ENCODE data around the gene TMEM169.

TMEM169 gene

GRCh38 chr2:216047397-216047796 lies 34.3 kb upstream of the TMEM169 start:
- Histone ChIP-seq H3K4ac (ENCODE audit: low read length) (no peak overlapping the region), H3K14ac (ENCODE audit: low read length) (no peak overlapping the region), H3K4me1 (ENCODE audit: control insufficient read depth in 2 of 2, insufficient read depth in 1 of 2, low read depth in 1 of 2, low read length in 2 of 2) (peaks cover 0 to 2% of the 10 kb centered on the region in 2 donors), H2AFZ (ENCODE audit: low read length) (no peak overlapping the region), H2BK12ac (ENCODE audit: low read length) (no peak overlapping the region), H3K36me3 (replicated peaks in 1 of 2; ENCODE audit: control insufficient read depth in 2 of 2, insufficient read depth in 2 of 2, low read length in 2 of 2) (peaks cover 0 to 47% of the 10 kb centered on the region in 2 donors), H3K9ac (ENCODE audit: low read depth, low read length, poor library complexity) (no peak overlapping the region), H3K4me3 (ENCODE audit: low read length in 2 of 2) (no peak overlapping the region), H3K27ac (replicated peaks; ENCODE audit: low read length) (no peak overlapping the region), H2BK5ac (ENCODE audit: low read length) (no peak overlapping the region), H2BK120ac (ENCODE audit: low read depth, low read length) (no peak overlapping the region), H3K27me3 (ENCODE audit: control insufficient read depth in 3 of 3, insufficient read depth in 3 of 3, low read depth in 1 of 3, low read length in 3 of 3) (no peaks in the 10 kb centered on the region), H3K23ac (ENCODE audit: low read depth, low read length, poor library complexity) (no peak overlapping the region), H3K9me3 (replicated peaks in 1 of 2; ENCODE audit: control insufficient read depth in 2 of 2, insufficient read depth in 1 of 2, low read depth in 1 of 2, low read length in 2 of 2) (no peaks in the 10 kb centered on the region), H3K18ac (ENCODE audit: low read length) (no peak overlapping the region), H2BK15ac (ENCODE audit: low read length) (no peak overlapping the region), H3K4me2 (ENCODE audit: insufficient read depth, low read length, poor library complexity, severe bottlenecking) (no peak overlapping the region), H3K79me1 (ENCODE audit: low read depth, low read length) (no peaks in the 10 kb centered on the region), H4K8ac (ENCODE audit: low read depth, low read length) (no peak overlapping the region), H2AK5ac (ENCODE audit: low read depth, low read length) (no peak overlapping the region), H4K91ac (ENCODE audit: low read depth, low read length, poor library complexity) (no peak overlapping the region)
- no CpG with 5 or more reads among the region's 2 CpGs for WGBS, 2 donors (ENCODE audit: extremely low coverage in 2 of 2, insufficient read length in 2 of 2, insufficient replicate concordance in 1 of 2)
- no peak for DNase-seq (ENCODE audit: low spot score)

- no peaks in the 10 kb centered on the region for H3K79me1 ChIP-seq (ENCODE audit: low read depth, low read length)
- no peak for DNase-seq (ENCODE audit: low spot score)
- H3K4me1 ChIP-seq (ENCODE audit: control insufficient read depth in 2 of 2, insufficient read depth in 1 of 2, low read depth in 1 of 2, low read length in 2 of 2) = peaks cover 0 to 2% of the 10 kb centered on the region in 2 donors
- H3K27me3 ChIP-seq (ENCODE audit: control insufficient read depth in 3 of 3, insufficient read depth in 3 of 3, low read depth in 1 of 3, low read length in 3 of 3) = no peaks in the 10 kb centered on the region
- no peak overlapping the region for H2BK15ac ChIP-seq (ENCODE audit: low read length)
- no peak overlapping the region for H3K4ac ChIP-seq (ENCODE audit: low read length)
- peaks cover 0 to 34% of the 10 kb centered on the region in 2 donors for H3K36me3 ChIP-seq (replicated peaks in 1 of 2; ENCODE audit: control insufficient read depth in 2 of 2, insufficient read depth in 2 of 2, low read length in 2 of 2)
- H3K9me3 ChIP-seq (replicated peaks in 1 of 2; ENCODE audit: control insufficient read depth in 2 of 2, insufficient read depth in 1 of 2, low read depth in 1 of 2, low read length in 2 of 2) = no peaks in the 10 kb centered on the region
- H3K4me2 ChIP-seq (ENCODE audit: insufficient read depth, low read length, poor library complexity, severe bottlenecking) = no peak overlapping the region
- H2BK120ac ChIP-seq (ENCODE audit: low read depth, low read length) = no peak overlapping the region
- no peak overlapping the region for H2AFZ ChIP-seq (ENCODE audit: low read length)
- no peak overlapping the region for H3K9ac ChIP-seq (ENCODE audit: low read depth, low read length, poor library complexity)
- no peak overlapping the region for H2BK5ac ChIP-seq (ENCODE audit: low read length)
- no peak overlapping the region for H2BK12ac ChIP-seq (ENCODE audit: low read length)
- no peak overlapping the region for H2AK5ac ChIP-seq (ENCODE audit: low read depth, low read length)
- no peak overlapping the region for H3K14ac ChIP-seq (ENCODE audit: low read length)
- H4K91ac ChIP-seq (ENCODE audit: low read depth, low read length, poor library complexity) = no peak overlapping the region
- no peak overlapping the region for H3K23ac ChIP-seq (ENCODE audit: low read depth, low read length, poor library complexity)
- H3K27ac ChIP-seq (replicated peaks; ENCODE audit: low read length) = no peak overlapping the region
- H3K4me3 ChIP-seq (ENCODE audit: low read length in 2 of 2) = no peak overlapping the region
- WGBS, 2 donors (ENCODE audit: extremely low coverage in 2 of 2, insufficient read length in 2 of 2, insufficient replicate concordance in 1 of 2) = no CpG with 5 or more reads among the region's 2 CpGs
- no peak overlapping the region for H3K18ac ChIP-seq (ENCODE audit: low read length)
- no peak overlapping the region for H4K8ac ChIP-seq (ENCODE audit: low read depth, low read length)
Measured at GRCh38 chr2:216049452-216049851, 32.3 kb upstream of the TMEM169 start.

GRCh38 chr2:216051350-216051749 lies 30.4 kb upstream of the TMEM169 start:
- Histone ChIP-seq H3K36me3 (replicated peaks in 1 of 2; ENCODE audit: control insufficient read depth in 2 of 2, insufficient read depth in 2 of 2, low read length in 2 of 2) (peaks cover 0 to 29% of the 10 kb centered on the region in 2 donors), H2AFZ (ENCODE audit: low read length) (no peak overlapping the region), H2BK120ac (ENCODE audit: low read depth, low read length) (no peak overlapping the region), H3K4me3 (ENCODE audit: low read length in 2 of 2) (no peak overlapping the region), H3K79me1 (ENCODE audit: low read depth, low read length) (no peaks in the 10 kb centered on the region), H2BK15ac (ENCODE audit: low read length) (no peak overlapping the region), H3K27me3 (ENCODE audit: control insufficient read depth in 3 of 3, insufficient read depth in 3 of 3, low read depth in 1 of 3, low read length in 3 of 3) (no peaks in the 10 kb centered on the region), H3K27ac (replicated peaks; ENCODE audit: low read length) (no peak overlapping the region), H3K4me1 (ENCODE audit: control insufficient read depth in 2 of 2, insufficient read depth in 1 of 2, low read depth in 1 of 2, low read length in 2 of 2) (peaks cover 0 to 2% of the 10 kb centered on the region in 2 donors), H4K91ac (ENCODE audit: low read depth, low read length, poor library complexity) (no peak overlapping the region), H3K18ac (ENCODE audit: low read length) (no peak overlapping the region), H2BK12ac (ENCODE audit: low read length) (no peak overlapping the region), H3K9ac (ENCODE audit: low read depth, low read length, poor library complexity) (no peak overlapping the region), H3K14ac (ENCODE audit: low read length) (no peak overlapping the region), H2BK5ac (ENCODE audit: low read length) (no peak overlapping the region), H3K9me3 (replicated peaks in 1 of 2; ENCODE audit: control insufficient read depth in 2 of 2, insufficient read depth in 1 of 2, low read depth in 1 of 2, low read length in 2 of 2) (no peaks in the 10 kb centered on the region), H3K4ac (ENCODE audit: low read length) (no peak overlapping the region), H4K8ac (ENCODE audit: low read depth, low read length) (no peak overlapping the region), H3K23ac (ENCODE audit: low read depth, low read length, poor library complexity) (no peak overlapping the region), H2AK5ac (ENCODE audit: low read depth, low read length) (no peak overlapping the region), H3K4me2 (ENCODE audit: insufficient read depth, low read length, poor library complexity, severe bottlenecking) (no peak overlapping the region)
- no CpG with 5 or more reads among the region's 3 CpGs for WGBS, 2 donors (ENCODE audit: extremely low coverage in 2 of 2, insufficient read length in 2 of 2, insufficient replicate concordance in 1 of 2)
- no peak for DNase-seq (ENCODE audit: low spot score)

GRCh38 chr2:216052420-216052819 lies 29.3 kb upstream of the TMEM169 start:
- Histone ChIP-seq H4K91ac (ENCODE audit: low read depth, low read length, poor library complexity) (no peak overlapping the region), H3K4me1 (ENCODE audit: control insufficient read depth in 2 of 2, insufficient read depth in 1 of 2, low read depth in 1 of 2, low read length in 2 of 2) (peaks cover 0 to 2% of the 10 kb centered on the region in 2 donors), H2BK5ac (ENCODE audit: low read length) (no peak overlapping the region), H3K14ac (ENCODE audit: low read length) (no peak overlapping the region), H2AFZ (ENCODE audit: low read length) (no peak overlapping the region), H3K18ac (ENCODE audit: low read length) (no peak overlapping the region), H3K36me3 (replicated peaks in 1 of 2; ENCODE audit: control insufficient read depth in 2 of 2, insufficient read depth in 2 of 2, low read length in 2 of 2) (peaks cover 0 to 22% of the 10 kb centered on the region in 2 donors), H3K4me3 (ENCODE audit: low read length in 2 of 2) (no peak overlapping the region), H3K4me2 (ENCODE audit: insufficient read depth, low read length, poor library complexity, severe bottlenecking) (no peak overlapping the region), H3K23ac (ENCODE audit: low read depth, low read length, poor library complexity) (no peak overlapping the region), H2BK15ac (ENCODE audit: low read length) (no peak overlapping the region), H3K9ac (ENCODE audit: low read depth, low read length, poor library complexity) (no peak overlapping the region), H3K27me3 (ENCODE audit: control insufficient read depth in 3 of 3, insufficient read depth in 3 of 3, low read depth in 1 of 3, low read length in 3 of 3) (no peaks in the 10 kb centered on the region), H2AK5ac (ENCODE audit: low read depth, low read length) (no peak overlapping the region), H3K4ac (ENCODE audit: low read length) (no peak overlapping the region), H3K9me3 (replicated peaks in 1 of 2; ENCODE audit: control insufficient read depth in 2 of 2, insufficient read depth in 1 of 2, low read depth in 1 of 2, low read length in 2 of 2) (no peaks in the 10 kb centered on the region), H2BK12ac (ENCODE audit: low read length) (no peak overlapping the region), H2BK120ac (ENCODE audit: low read depth, low read length) (no peak overlapping the region), H3K79me1 (ENCODE audit: low read depth, low read length) (no peaks in the 10 kb centered on the region), H3K27ac (replicated peaks; ENCODE audit: low read length) (no peak overlapping the region), H4K8ac (ENCODE audit: low read depth, low read length) (no peak overlapping the region)
- no CpG with 5 or more reads among the region's 2 CpGs for WGBS, 2 donors (ENCODE audit: extremely low coverage in 2 of 2, insufficient read length in 2 of 2, insufficient replicate concordance in 1 of 2)
- DNase-seq (ENCODE audit: low spot score) = no peak

Measured in neuronal stem cell (in vitro differentiated cells).